C4-2B (cell line): ENCODE measurements around the gene SPATA21.

Experiments used
- CTCF ChIP-seq: fragments of 450-650 bp; conservative IDR thresholded peaks from 2 replicates; pipeline ENCODE4 v1.5.1; 2017; ENCODE audit warnings: mild to moderate bottlenecking
- ZFX ChIP-seq: fragments of 450-650 bp; IDR thresholded peaks from 2 replicates; pipeline ENCODE4 v1.6.1; 2017

- no peak for TF ChIP-seq CTCF
- no peak for TF ChIP-seq ZFX
Observed at GRCh38 chr1:16354619-16355018, 82.6 kb downstream of the SPATA21 start.
